ENCODE data around the gene MDFIC.

The MDFIC gene

GRCh38 chr7:115005251-115005650, 83.4 kb downstream of the MDFIC start:
- no peak for DNase-seq

DNA sequence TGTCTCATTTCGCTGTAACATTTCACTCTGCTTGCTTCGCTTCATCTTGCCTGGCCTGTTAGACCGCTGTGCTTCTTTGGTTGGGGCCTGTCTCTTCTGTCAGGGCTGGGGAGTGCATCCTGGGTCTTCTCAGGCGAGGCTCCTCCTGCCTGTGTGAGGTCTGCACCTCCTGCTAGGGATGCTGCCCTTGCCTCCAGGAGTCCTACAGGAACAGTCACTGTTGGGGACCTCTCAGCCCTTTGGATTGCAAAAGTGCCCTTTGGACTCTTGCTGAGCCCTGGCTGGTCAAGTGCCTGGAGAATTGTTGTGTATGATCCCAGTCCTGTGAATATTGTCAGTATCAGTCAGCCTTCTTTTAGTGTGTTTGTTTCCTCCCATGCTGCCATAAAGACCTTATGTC, 84.1 kb downstream of the MDFIC start:
- no peak for DNase-seq

DNA sequence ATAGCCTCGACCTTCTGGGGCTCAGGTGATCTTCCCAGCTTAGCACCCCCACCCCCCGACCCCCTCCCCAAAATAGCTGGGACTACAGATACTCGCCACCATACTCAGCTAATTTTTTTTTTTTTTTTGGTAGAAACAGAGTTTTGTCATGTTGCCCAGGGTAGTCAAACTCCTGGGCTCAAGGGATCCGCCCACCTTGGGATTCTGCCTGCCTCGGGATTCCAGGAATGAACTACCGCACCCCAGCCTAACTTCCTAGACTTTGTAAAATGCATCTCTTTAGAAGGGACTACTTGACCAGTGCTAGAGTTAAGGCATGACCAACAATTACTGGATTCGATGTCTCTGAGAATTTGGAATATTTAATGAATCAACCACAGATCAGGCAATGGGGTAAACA, 85.9 kb downstream of the MDFIC start:
- DNase-seq = no peak

DNA sequence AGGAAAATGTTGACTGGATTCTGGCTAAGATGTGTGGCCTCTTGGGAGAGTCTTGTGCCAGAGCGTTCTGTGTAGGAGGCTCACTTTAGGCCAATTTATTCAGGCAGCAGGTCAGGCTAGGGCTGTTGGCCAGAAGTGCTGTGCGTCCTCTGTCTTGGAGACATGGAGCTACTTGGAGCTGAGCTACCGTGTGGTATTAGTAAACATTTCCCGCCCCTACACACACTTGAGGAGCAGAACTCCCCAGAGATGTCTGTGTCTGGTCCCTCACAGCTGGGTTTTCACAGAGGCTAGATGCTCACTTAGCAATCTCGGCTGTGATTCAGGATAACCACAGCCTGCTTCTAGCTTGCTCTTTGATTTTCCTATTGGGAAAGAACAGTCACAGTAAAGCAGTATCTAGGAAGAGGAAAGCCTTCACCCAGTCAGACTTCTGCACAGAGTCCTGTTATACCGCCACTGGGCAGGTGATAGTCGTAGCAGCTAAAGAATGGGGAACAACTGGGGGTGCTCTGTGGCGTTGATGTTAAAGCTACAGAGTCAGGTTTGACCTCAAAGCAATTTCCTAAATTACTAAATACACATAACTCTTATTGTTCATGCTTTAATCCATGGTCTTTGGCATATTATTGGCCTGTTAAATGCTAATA, 86.7 kb downstream of the MDFIC start:
- peak; percentile 59 for DNase-seq

GRCh38 chr7:115009139-115009538, 87.2 kb downstream of the MDFIC start:
- DNase-seq = no peak

GRCh38 chr7:115009736-115010440, 88.0 kb downstream of the MDFIC start:
- DNase-seq = peak; percentile 35

GRCh38 chr7:115010441-115010820, 88.5 kb downstream of the MDFIC start:
- no peak for DNase-seq

GRCh38 chr7:115013886-115014285, 92.0 kb downstream of the MDFIC start:
- no peak for DNase-seq

GRCh38 chr7:115014794-115015193, 92.9 kb downstream of the MDFIC start:
- no peak for DNase-seq

DNA sequence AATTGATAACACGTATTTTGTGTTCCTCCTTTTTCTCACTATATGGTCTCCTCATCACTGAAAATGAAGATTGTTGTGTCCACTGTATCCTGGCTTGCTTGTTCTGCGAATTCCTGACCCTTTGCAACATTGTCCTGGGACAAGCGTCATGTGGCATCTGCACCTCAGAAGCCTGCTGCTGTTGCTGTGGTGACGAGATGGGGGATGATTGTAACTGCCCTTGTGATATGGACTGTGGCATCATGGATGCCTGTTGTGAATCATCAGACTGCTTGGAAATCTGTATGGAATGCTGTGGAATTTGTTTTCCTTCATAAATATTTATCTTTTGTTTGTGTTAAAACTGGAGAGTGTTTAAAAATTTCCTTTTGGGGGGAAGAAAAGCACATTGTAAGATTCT, 93.7 kb downstream of the MDFIC start:
- DNase-seq = peak; percentile 73

GRCh38 chr7:115019882-115020605, 98.2 kb downstream of the MDFIC start:
- no peak for DNase-seq

- no peak for DNase-seq
Observed at GRCh38 chr7:115023219-115023618, 101.3 kb downstream of the MDFIC start.

DNA sequence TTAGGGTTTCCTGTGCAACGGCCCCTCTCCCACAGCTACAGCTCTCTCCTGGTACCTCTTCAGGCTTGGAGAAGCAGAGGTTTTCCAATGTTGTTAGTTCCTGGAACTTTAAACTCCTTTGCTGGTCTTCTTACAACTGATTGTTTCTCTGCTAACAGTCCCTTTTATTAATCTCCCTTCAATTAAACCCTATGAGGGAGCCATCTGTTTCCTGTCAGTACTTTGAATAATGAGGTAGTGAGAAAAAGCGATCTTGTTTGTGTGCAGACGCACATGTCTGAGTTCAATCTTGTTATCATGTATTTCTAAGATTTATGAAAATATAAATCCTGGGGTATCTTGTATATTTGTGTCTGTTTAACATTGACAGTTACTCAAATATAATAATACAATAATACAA, 102.4 kb downstream of the MDFIC start:
- DNase-seq = no peak

DNA sequence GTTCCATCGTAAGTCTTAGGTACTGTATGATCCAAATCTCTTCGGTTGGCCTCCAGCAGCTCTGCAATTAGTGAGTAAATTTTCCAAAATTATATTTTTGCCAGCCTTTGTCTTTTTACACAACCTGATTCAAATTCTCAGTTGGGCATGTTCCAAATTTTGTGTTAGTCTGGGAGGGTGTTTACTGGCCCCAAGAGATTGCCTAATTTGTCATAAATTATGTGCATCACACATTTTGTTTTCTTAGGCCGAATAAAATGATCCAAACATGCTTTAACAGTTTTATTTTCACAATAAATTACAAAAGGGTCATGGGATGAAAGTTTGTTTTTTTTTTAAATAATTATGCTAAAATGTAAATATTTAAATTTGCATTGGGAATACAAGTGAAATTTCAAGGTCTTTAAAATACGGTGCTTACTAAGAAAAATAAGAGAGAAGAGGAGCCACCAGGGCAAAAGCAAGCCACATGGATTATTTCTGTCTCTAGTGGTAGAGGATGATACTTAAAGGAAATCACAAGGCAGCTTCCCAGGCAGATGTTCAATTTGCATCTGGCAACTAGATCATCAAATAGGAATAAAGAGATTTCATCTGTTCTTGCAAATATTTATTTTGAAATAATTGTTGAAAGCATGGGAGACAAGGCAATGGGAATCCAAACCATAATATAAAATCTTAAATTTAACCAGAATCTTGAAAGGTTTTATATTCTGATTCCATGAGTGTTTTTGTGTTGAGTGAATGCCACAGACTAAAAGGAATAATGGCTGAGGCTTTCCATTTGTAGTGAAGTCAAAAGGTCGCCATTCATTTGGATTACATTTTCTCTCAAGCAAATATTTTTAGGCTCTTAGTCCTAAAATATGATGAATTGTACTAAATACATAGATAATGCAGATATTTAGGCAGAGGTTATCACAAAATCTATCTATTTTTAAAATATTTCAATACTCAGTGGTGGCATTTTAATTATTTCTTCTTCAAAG, 111.1 kb downstream of the MDFIC start:
- no peak for DNase-seq

DNA sequence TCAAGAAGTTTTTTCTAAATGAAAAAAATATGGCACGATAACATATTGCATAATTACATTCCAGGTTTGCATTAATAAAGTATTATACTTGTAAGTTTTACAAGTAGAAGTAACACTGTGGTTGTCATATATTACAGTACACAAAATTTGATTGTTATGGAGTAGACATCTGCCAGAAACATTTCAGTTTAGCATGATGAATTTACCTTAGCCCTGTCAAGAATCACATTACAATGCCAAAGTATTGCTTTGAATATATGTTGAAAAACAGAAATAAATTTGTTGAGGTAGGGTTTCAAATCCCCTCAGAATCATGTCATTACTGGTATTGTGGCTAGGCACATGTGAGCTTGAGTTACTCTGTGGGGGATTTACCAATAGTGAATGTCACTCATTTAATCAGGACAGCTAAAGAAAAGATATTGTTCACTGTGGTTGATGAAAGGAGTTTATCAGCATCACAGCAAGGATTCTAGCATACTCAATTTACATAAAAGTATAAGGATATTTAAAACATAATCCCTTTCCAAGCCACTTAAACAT, 112.1 kb downstream of the MDFIC start:
- no peak for DNase-seq

GRCh38 chr7:115034515-115034914, 112.6 kb downstream of the MDFIC start:
- DNase-seq = no peak

DNA sequence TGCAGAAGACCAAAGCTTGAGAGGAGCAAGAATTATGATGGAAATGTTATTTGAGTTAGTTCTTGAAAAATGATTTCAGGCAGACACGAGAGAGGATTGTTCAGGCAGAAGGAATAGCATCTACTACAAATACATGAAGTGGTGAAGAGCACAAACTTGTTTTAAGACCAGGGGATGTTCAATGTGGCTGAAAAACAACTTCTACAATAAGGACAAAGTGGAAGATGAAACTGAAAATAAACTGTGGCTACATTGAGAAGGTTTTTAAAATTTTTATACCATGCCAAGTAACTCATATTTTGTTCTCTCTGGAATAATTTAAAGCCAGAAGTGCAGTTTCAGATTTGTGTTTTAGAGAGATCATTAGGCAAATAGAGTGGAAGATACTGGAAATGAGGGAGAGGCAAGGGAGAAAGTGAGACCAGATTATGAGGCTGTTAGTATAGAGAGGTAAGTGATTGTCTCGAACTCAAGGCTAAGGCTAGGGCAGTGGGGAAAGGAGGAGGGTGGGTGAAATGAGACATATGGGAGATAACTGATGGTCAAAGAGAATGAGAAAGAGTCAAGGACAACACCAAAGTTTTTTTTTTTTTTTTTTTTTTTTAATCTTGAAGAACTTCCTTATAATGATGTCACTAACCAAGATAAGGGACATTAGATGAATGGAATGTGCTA, 115.4 kb downstream of the MDFIC start:
- DNase-seq = no peak

GRCh38 chr7:115038158-115038557, 116.3 kb downstream of the MDFIC start:
- DNase-seq = no peak

GRCh38 chr7:115040057-115040456, 118.2 kb downstream of the MDFIC start:
- no peak for DNase-seq

GRCh38 chr7:115040495-115040894, 118.6 kb downstream of the MDFIC start:
- no peak for DNase-seq

DNA sequence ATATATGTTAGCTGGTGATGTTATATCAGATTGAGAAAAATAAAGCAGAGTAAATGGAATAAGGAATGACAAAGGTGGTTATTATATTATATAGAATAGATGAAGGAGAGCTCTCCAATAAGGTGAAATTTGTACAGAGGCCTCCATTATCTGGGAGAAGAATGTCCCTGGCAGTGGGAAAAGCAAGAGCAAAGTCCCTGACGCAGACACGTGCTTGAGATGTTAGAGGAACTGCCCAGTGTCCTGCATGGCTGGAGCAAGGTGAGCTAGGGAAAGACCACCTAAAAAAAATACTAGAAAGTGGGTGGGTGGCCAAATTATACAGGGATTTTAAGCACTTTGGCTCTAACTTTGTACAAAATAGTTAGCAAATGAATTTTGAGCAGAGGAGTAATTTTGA, 120.7 kb downstream of the MDFIC start:
- DNase-seq = no peak

DNA sequence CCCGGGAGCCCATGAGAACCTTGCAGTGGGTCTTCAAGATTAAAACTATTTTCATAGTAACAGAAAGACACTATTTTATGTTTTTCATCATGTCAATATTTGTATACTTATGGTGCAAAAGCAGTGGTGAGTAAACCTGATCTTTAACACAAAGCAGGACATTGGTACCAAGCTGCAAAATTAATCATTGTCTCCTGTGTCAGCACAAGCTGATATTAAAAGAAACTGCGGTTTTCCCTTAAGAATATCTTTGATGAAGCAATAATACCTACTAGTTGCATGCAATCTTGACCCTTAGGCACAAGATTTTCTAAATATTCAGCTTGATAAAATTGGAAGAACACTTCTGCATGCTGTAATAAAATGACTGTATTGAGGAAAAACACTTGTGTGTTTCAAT, 121.7 kb downstream of the MDFIC start:
- DNase-seq = no peak

Data from fibroblast of skin of right quadriceps (primary cell).